22Rv1 (cell line): ENCODE data around the gene CHRNA1.

Experiments
- H3K27ac ChIP-seq: fragments of 450-650 bp; 2 replicates; pipeline ENCODE4 v1.5.1; 2017
- CTCF ChIP-seq: fragments of 450-650 bp; IDR thresholded peaks from 2 replicates; pipeline ENCODE4 v1.5.1; 2017; ENCODE audit warnings: mild to moderate bottlenecking
- ZFX ChIP-seq: fragments of 450-650 bp; IDR thresholded peaks from 2 replicates; pipeline ENCODE4 v1.6.1; 2017; ENCODE audit warnings: antibody characterized with exemption, borderline replicate concordance

Gene CHRNA1

GRCh38 chr2:174781298-174781697 lies 17.0 kb upstream of the CHRNA1 start:
- H3K27ac ChIP-seq: no peak overlapping the region
- TF ChIP-seq ZFX: no peak
- no peak for TF ChIP-seq CTCF

GRCh38 chr2:174780856-174781255 lies 16.6 kb upstream of the CHRNA1 start:
- no peak for TF ChIP-seq CTCF
- no peak for TF ChIP-seq ZFX
- H3K27ac ChIP-seq: no peak overlapping the region

- TF ChIP-seq ZFX (no peak), CTCF (no peak)
- H3K27ac ChIP-seq: no peak overlapping the region
Measured at GRCh38 chr2:174780191-174780840, 16.0 kb upstream of the CHRNA1 start.

- H3K27ac ChIP-seq: no peak overlapping the region
- TF ChIP-seq CTCF: no peak
- TF ChIP-seq ZFX: no peak
Measured at GRCh38 chr2:174779361-174779928, 15.2 kb upstream of the CHRNA1 start.

GRCh38 chr2:174778085-174778981 lies 14.1 kb upstream of the CHRNA1 start:
- TF ChIP-seq CTCF (no peak), ZFX (no peak)
- H3K27ac ChIP-seq: no peak overlapping the region

- TF ChIP-seq ZFX (no peak), CTCF (no peak)
- no peak overlapping the region for H3K27ac ChIP-seq
Measured at GRCh38 chr2:174777347-174778084, 13.2 kb upstream of the CHRNA1 start.
